ENCODE results near the gene CDK11B.
"Not testable (repeated sequence)": the region's sequence is repeated elsewhere in the genome, so short reads cannot be mapped to it uniquely, and the experiment has no call there.

CDK11B gene

GRCh38 chr1:1599030-1599934 is 59.5 kb downstream of the CDK11B start:
- no peak for DNase-seq (ENCODE audit: low read depth)

DNA sequence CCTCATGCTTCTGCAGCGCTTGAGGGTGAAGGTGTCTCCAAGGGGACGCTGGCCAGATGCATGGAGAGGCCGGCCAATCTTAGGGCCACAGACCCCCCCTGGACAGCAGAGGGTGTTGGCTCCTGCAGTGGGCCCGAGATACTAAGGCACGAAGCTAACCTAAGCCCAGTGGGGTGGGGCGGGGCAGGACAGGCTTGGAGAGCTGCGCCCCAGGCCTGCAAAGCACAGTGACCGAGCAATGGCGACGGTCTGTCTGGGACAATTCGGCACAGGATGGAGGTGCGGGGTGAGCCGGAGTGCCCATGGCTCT is 60.1 kb downstream of the CDK11B start:
- no peak for DNase-seq (ENCODE audit: low read depth)

GRCh38 chr1:1598051-1598719 is 60.6 kb downstream of the CDK11B start:
- no peak for DNase-seq (ENCODE audit: low read depth)

DNA sequence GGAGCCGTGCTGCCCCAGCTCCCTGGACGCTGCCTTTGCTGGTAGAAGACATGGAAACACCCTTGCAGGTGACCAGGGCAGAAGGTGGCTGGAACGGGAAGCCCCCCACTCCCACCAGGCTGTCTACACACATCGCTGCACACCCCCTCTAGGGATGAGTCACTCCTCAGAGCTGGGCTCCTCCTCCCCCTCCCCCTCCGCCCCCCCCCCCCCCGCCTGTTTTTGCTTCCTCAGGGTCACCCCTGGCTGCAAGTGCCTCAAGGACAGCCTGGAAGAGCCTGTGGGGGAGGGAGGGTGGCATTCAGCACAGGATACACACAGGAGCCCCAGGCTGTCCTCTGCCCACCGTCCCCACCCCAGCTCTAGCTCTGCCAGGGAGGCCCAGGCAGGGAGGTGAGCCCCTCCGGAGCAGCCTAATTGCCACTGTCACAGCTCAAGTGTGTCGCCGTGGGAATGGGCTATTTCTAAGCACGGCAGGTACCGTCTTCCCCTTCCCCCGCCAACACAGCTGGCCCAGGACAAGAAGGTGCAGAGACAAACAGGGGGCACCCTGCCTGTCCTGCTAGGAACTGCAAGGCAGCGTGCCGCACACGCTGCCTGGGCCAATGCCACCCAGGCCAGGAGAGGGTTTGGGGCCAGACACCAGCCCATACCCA is 61.4 kb downstream of the CDK11B start:
- no peak for DNase-seq (ENCODE audit: low read depth)

DNA sequence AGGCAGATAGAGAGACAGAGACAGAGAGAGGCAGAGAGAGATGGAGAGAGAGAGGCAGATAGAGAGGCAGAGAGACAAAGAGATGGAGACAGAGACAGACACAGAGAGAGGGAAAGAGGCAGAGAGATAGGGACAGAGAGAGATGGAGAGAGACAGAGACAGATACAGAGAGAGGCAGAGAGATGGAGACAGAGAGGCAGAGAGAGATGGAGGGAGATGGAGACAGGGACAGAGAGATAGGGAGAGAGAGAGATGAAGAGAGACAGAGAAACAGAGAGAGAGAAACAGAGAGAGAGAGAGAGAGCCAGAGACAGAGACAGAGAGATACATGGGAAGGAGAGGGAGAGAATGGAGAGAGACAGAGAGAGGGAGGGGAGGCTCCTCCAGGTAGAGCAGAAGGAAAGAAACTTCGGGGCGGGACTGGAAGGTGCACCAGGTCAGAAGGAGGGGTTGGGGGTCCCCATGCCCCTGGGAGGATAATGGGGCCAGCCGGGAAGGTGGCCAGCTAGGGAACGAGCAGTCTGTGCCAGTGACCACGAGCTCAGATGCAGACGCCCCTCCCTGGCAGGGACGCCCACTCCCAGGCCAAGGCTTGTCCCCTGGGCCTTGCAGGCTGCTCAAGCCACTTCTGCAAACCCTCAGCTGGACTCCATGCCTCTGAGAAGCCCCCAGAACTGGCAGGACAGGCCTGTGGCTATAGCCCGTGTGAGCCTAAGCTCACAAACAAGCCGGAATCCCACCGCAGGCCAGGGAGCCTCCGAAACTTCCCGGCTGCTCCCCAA is 62.1 kb downstream of the CDK11B start:
- no peak for DNase-seq (ENCODE audit: low read depth)

DNA sequence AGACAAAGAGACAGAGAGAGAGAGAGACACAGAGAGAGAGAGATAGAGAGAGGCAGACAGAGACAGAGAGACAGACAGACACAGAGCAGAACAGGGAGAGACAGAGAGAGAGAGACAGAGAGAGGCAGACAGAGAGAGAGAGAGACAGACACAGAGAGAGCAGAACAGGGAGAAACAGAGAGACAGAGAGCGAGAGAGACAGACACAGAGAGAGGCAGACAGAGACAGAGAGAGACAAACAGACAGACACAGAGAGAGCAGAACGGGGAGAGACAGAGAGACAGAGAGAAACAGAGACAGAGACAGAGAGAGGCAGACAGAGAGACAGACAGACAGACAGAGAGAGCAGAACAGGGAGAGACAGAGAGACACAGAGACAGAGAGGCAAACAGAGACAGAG is 63.5 kb downstream of the CDK11B start:
- DNase-seq (ENCODE audit: low read depth): not testable (repeated sequence)

- no peak for DNase-seq (ENCODE audit: low read depth)
These were observed 64.1 kb downstream of the CDK11B start for GRCh38 chr1:1594602-1595260.

GRCh38 chr1:1593834-1594601 is 64.8 kb downstream of the CDK11B start:
- DNase-seq (ENCODE audit: low read depth): no peak

- DNase-seq (ENCODE audit: low read depth): no peak
These were observed 67.4 kb downstream of the CDK11B start for GRCh38 chr1:1591452-1591851.
